DND-41 (cell line): Measurements from ENCODE around the gene PAGR1.

Experiments used
- CTCF ChIP-seq: IDR thresholded peaks from 2 replicates; pipeline ENCODE4 v1.5.1; 2012; ENCODE audit warnings: borderline replicate concordance, low read length, moderate library complexity, mild to moderate bottlenecking; ENCODE audit not compliant: poor library complexity, severe bottlenecking; ENCODE audit errors: extremely low read depth
- EZH2 ChIP-seq: IDR thresholded peaks from 3 replicates; pipeline ENCODE4 v1.6.1; 2012; ENCODE audit warnings: borderline replicate concordance, low read depth, mild to moderate bottlenecking, moderate library complexity, low read length, inconsistent platforms; ENCODE audit not compliant: severe bottlenecking

GRCh38 chr16:29849505-29849904 is 33.6 kb downstream of the PAGR1 start:
- TF ChIP-seq CTCF = no peak
- no peak for TF ChIP-seq EZH2
